ENCODE results near the gene CRTC2. TPM values are rescaled to one million over a fixed set of nuclear protein-coding genes. Genes with fewer than 3 reads are reported as not detected.
"Not testable (repeated sequence)": the region's sequence is repeated elsewhere in the genome, so short reads cannot be mapped to it uniquely, and the experiment has no call there.

The CRTC2 gene
- total RNA-seq, 2 donors from 2014 or later: 107 to 121 TPM

GRCh38 chr1:153985341-153985912 is 27.0 kb upstream of the CRTC2 start:
- Mint-ChIP-seq H3K27ac (peak overlapping the region; percentile 91), H3K36me3 (ENCODE audit: insufficient read depth in 2 of 2) (peaks cover 0 to 2% of the 10 kb centered on the region in 2 donors), H3K9me3 (peaks cover 0 to 1% of the 10 kb centered on the region in 2 donors), H3K27me3 (ENCODE audit: low read depth) (no peaks in the 10 kb centered on the region), H3K4me3 (peak overlapping the region; percentile 93 to 95), H3K4me1 (ENCODE audit: low read depth) (peaks cover 44% of the 10 kb centered on the region)
- DNase-seq (peak; percentile 68 to 82), ATAC-seq (replicated peaks in 1 of 2) (peak; percentile 83 to 85)

- peaks cover 0 to 2% of the 10 kb centered on the region in 2 donors for H3K36me3 Mint-ChIP-seq (ENCODE audit: insufficient read depth in 2 of 2)
- no peak overlapping the region for H3K27ac Mint-ChIP-seq
- DNase-seq (no peak), ATAC-seq (replicated peaks in 1 of 2) (no peak)
- peaks cover 37% of the 10 kb centered on the region for H3K4me1 Mint-ChIP-seq (ENCODE audit: low read depth)
- peak overlapping the region; percentile 5 to 60 for H3K4me3 Mint-ChIP-seq
- no peaks in the 10 kb centered on the region for H3K9me3 Mint-ChIP-seq
- H3K27me3 Mint-ChIP-seq (ENCODE audit: low read depth): no peaks in the 10 kb centered on the region
Measured at GRCh38 chr1:153984123-153984894, 25.9 kb upstream of the CRTC2 start.

- ATAC-seq (replicated peaks in 1 of 2); H3K36me3 Mint-ChIP-seq (ENCODE audit: insufficient read depth in 2 of 2); H3K27me3 Mint-ChIP-seq (ENCODE audit: low read depth); DNase-seq; H3K27ac Mint-ChIP-seq; H3K4me3 Mint-ChIP-seq; H3K9me3 Mint-ChIP-seq: not testable (repeated sequence)
- H3K4me1 Mint-ChIP-seq (ENCODE audit: low read depth): peaks cover 41% of the 10 kb centered on the region
Measured at GRCh38 chr1:153981735-153982134, 23.3 kb upstream of the CRTC2 start.

- H3K9me3 Mint-ChIP-seq; ATAC-seq (replicated peaks in 1 of 2); H3K27ac Mint-ChIP-seq; H3K27me3 Mint-ChIP-seq (ENCODE audit: low read depth); DNase-seq: not testable (repeated sequence)
- H3K4me3 Mint-ChIP-seq: peak overlapping the region; percentile 95 to 98
- H3K36me3 Mint-ChIP-seq (ENCODE audit: insufficient read depth in 2 of 2): peaks cover 17 to 18% of the 10 kb centered on the region in 2 donors
- peaks cover 40% of the 10 kb centered on the region for H3K4me1 Mint-ChIP-seq (ENCODE audit: low read depth)
Measured at GRCh38 chr1:153979091-153979490, 20.7 kb upstream of the CRTC2 start.

- ATAC-seq (replicated peaks in 1 of 2): no peak
- H3K4me3 Mint-ChIP-seq: peak overlapping the region; percentile 95 to 98
Measured at GRCh38 chr1:153978274-153978909, 20.0 kb upstream of the CRTC2 start.

GRCh38 chr1:153977250-153978240 is 19.1 kb upstream of the CRTC2 start, which contains the start of gene JTB:
TSS of gene JTB (minus strand) at chr1:153977674. CDS start at chr1:153977252, 422 bp downstream.
- H3K27ac Mint-ChIP-seq: peak within 1 kb of the TSS; percentile 96
- H3K9me3 Mint-ChIP-seq: no peaks in the 10 kb centered on the region
- H3K27me3 Mint-ChIP-seq (ENCODE audit: low read depth): no peaks in the 10 kb centered on the region
- H3K36me3 Mint-ChIP-seq (ENCODE audit: insufficient read depth in 2 of 2): peaks cover 21 to 23% of the 10 kb centered on the region in 2 donors
- ATAC-seq (replicated peaks in 1 of 2) (peak; percentile 94 to 95), DNase-seq (peak; percentile 84 to 88)
- H3K4me3 Mint-ChIP-seq: peak within 1 kb of the TSS; percentile 95 to 98
- peaks cover 52% of the 10 kb centered on the region for H3K4me1 Mint-ChIP-seq (ENCODE audit: low read depth)

More at GRCh38 chr1:153978274-153978909, 20.0 kb upstream of the CRTC2 start:
- Mint-ChIP-seq H3K4me1 (ENCODE audit: low read depth) (peaks cover 47% of the 10 kb centered on the region), H3K36me3 (ENCODE audit: insufficient read depth in 2 of 2) (peaks cover 20 to 21% of the 10 kb centered on the region in 2 donors), H3K9me3 (no peaks in the 10 kb centered on the region), H3K27ac (peak overlapping the region; percentile 91), H3K27me3 (ENCODE audit: low read depth) (no peaks in the 10 kb centered on the region)
- DNase-seq: no peak

- H3K4me1 Mint-ChIP-seq (ENCODE audit: low read depth): peaks cover 59% of the 10 kb centered on the region
- H3K9me3 Mint-ChIP-seq: no peaks in the 10 kb centered on the region
- peaks cover 21 to 23% of the 10 kb centered on the region in 2 donors for H3K36me3 Mint-ChIP-seq (ENCODE audit: insufficient read depth in 2 of 2)
- H3K27me3 Mint-ChIP-seq (ENCODE audit: low read depth): no peaks in the 10 kb centered on the region
- peak overlapping the region; percentile 96 for H3K27ac Mint-ChIP-seq
- ATAC-seq (replicated peaks in 1 of 2) (no peak), DNase-seq (no peak)
- H3K4me3 Mint-ChIP-seq: peak overlapping the region; percentile 95 to 98
Measured at GRCh38 chr1:153976819-153977249, 18.4 kb upstream of the CRTC2 start.

- ATAC-seq (replicated peaks in 1 of 2) (no peak), DNase-seq (no peak)
- Mint-ChIP-seq H3K36me3 (ENCODE audit: insufficient read depth in 2 of 2) (peaks cover 21 to 23% of the 10 kb centered on the region in 2 donors), H3K27ac (no peak overlapping the region), H3K4me3 (no peak overlapping the region), H3K4me1 (ENCODE audit: low read depth) (peaks cover 59% of the 10 kb centered on the region), H3K9me3 (no peaks in the 10 kb centered on the region), H3K27me3 (ENCODE audit: low read depth) (no peaks in the 10 kb centered on the region)
Measured at GRCh38 chr1:153973525-153973924, 15.1 kb upstream of the CRTC2 start.

- H3K27me3 Mint-ChIP-seq (ENCODE audit: low read depth): no peaks in the 10 kb centered on the region
- no peak for DNase-seq
- H3K4me3 Mint-ChIP-seq: no peak overlapping the region
- no peaks in the 10 kb centered on the region for H3K9me3 Mint-ChIP-seq
- H3K27ac Mint-ChIP-seq: no peak overlapping the region
- H3K36me3 Mint-ChIP-seq (ENCODE audit: insufficient read depth in 2 of 2): peaks cover 21 to 23% of the 10 kb centered on the region in 2 donors
- no peak for ATAC-seq (replicated peaks in 1 of 2)
- H3K4me1 Mint-ChIP-seq (ENCODE audit: low read depth): peaks cover 59% of the 10 kb centered on the region
Measured at GRCh38 chr1:153973071-153973470, 14.7 kb upstream of the CRTC2 start.

- Mint-ChIP-seq H3K4me3 (no peak overlapping the region), H3K27ac (no peak overlapping the region), H3K36me3 (ENCODE audit: insufficient read depth in 2 of 2) (peaks cover 14 to 21% of the 10 kb centered on the region in 2 donors)
Measured at GRCh38 chr1:153970346-153970745, 11.9 kb upstream of the CRTC2 start.

GRCh38 chr1:153968972-153969371 is 10.6 kb upstream of the CRTC2 start:
- Mint-ChIP-seq H3K27me3 (ENCODE audit: low read depth) (no peaks in the 10 kb centered on the region), H3K9me3 (no peaks in the 10 kb centered on the region), H3K27ac (no peak overlapping the region), H3K36me3 (ENCODE audit: insufficient read depth in 2 of 2) (peaks cover 5 to 13% of the 10 kb centered on the region in 2 donors), H3K4me1 (ENCODE audit: low read depth) (peaks cover 72% of the 10 kb centered on the region), H3K4me3 (peak overlapping the region; percentile 97 to 98)
- DNase-seq (no peak), ATAC-seq (replicated peaks in 1 of 2) (no peak)

More at GRCh38 chr1:153970346-153970745, 11.9 kb upstream of the CRTC2 start:
- no peaks in the 10 kb centered on the region for H3K9me3 Mint-ChIP-seq
- DNase-seq: no peak
- H3K4me1 Mint-ChIP-seq (ENCODE audit: low read depth): peaks cover 72% of the 10 kb centered on the region
- no peak for ATAC-seq (replicated peaks in 1 of 2)
- no peaks in the 10 kb centered on the region for H3K27me3 Mint-ChIP-seq (ENCODE audit: low read depth)

- Mint-ChIP-seq H3K36me3 (ENCODE audit: insufficient read depth in 2 of 2) (peaks cover 3 to 12% of the 10 kb centered on the region in 2 donors), H3K4me1 (ENCODE audit: low read depth) (peaks cover 71% of the 10 kb centered on the region), H3K27me3 (ENCODE audit: low read depth) (no peaks in the 10 kb centered on the region), H3K9me3 (no peaks in the 10 kb centered on the region), H3K4me3 (peak overlapping the region; percentile 97 to 98), H3K27ac (peak overlapping the region; percentile 97)
- no peak for ATAC-seq (replicated peaks in 1 of 2)
- DNase-seq: no peak
Measured at GRCh38 chr1:153968408-153968807, 10.0 kb upstream of the CRTC2 start.

Measured in activated T-cell treated with anti-CD3 and anti-CD28 coated beads, Interleukin-2, amount 50 U/mL, for 72 hours (primary cell).